ENCODE results near the gene PAQR4. TPM values are rescaled to one million over a fixed set of nuclear protein-coding genes. Genes with fewer than 3 reads are reported as not detected.

Gene PAQR4
- total and polyA plus RNA-seq, 5 experiments from 2014 or later = 0.27 to 0.79 (median 0.44) TPM; not detected in 1

GRCh38 chr16:3022684-3023414, 53.7 kb downstream of the PAQR4 start:
- no peak for DNase-seq
- Mint-ChIP-seq H3K27me3 (no peaks in the 10 kb centered on the region), H3K36me3 (peaks cover 0 to 18% (median 0%) of the 10 kb centered on the region in 3 donors), H3K4me3 (peak overlapping the region; percentile 76 to 97 (median 92)), H3K27ac (peak overlapping the region; percentile 19 to 99 (median 94)), H3K4me1 (peaks cover 23 to 66% (median 59%) of the 10 kb centered on the region in 4 donors), H3K9me3 (no peaks in the 10 kb centered on the region)
- no peak for ATAC-seq
- POLR2A ChIA-PET = interaction anchor here (0.9 to 15.2 kb wide), 6 partner anchors 9 to 245 kb away, joined by 3 to 170 read pairs (median 4); partner anchors contain the start of gene CLDN9

Other genes starting within 250 kb of the PAQR4 start
- gene PRSS27, start 249.1 kb upstream of the PAQR4 start, total RNA-seq = 1 to 10 TPM in 1 of 2 experiments, under 1 TPM in 1; 0.81 to 1.2 TPM
- under 1 TPM in 1 of 3 donors, not detected in 2; 0.06 TPM for gene PRSS27, start 249.1 kb upstream of the PAQR4 start, polyA plus RNA-seq
- 100 to 1,000 TPM; 927 to 965 TPM for gene SRRM2, start 216.7 kb upstream of the PAQR4 start, total RNA-seq
- 100 to 1,000 TPM in 1 of 3 donors, 10 to 100 TPM in 2; 25.5 to 110 (median 62.4) TPM for gene SRRM2, start 216.7 kb upstream of the PAQR4 start, polyA plus RNA-seq
- 100 to 1,000 TPM; 121 to 137 TPM for gene ELOB, start 192.1 kb upstream of the PAQR4 start, total RNA-seq
- 100 to 1,000 TPM; 230 to 301 (median 288) TPM for gene ELOB, start 192.1 kb upstream of the PAQR4 start, polyA plus RNA-seq
- not detected for gene PRSS33, start 181.8 kb upstream of the PAQR4 start, total RNA-seq
- gene PRSS33, start 181.8 kb upstream of the PAQR4 start, polyA plus RNA-seq = under 1 TPM in 1 of 3 donors, not detected in 2; 0.99 TPM
- gene PRSS41, start 170.9 kb upstream of the PAQR4 start, total RNA-seq = not detected
- not detected for gene PRSS41, start 170.9 kb upstream of the PAQR4 start, polyA plus RNA-seq
- 1 to 10 TPM; 2.0 to 2.9 TPM for gene PRSS21, start 152.1 kb upstream of the PAQR4 start, total RNA-seq
- 10 to 100 TPM in 1 of 3 donors, 1 to 10 TPM in 2; 1.5 to 14.7 (median 3.2) TPM for gene PRSS21, start 152.1 kb upstream of the PAQR4 start, polyA plus RNA-seq
- gene ZG16B, start 139.0 kb upstream of the PAQR4 start, total RNA-seq = not detected
- not detected for gene ZG16B, start 139.0 kb upstream of the PAQR4 start, polyA plus RNA-seq
- not detected for gene PRSS22, start 111.2 kb upstream of the PAQR4 start, total RNA-seq
- not detected for gene PRSS22, start 111.2 kb upstream of the PAQR4 start, polyA plus RNA-seq
- 10 to 100 TPM; 22.2 to 26.0 TPM for gene FLYWCH2, start 86.1 kb upstream of the PAQR4 start, total RNA-seq
- 10 to 100 TPM; 18.0 to 28.8 (median 26.5) TPM for gene FLYWCH2, start 86.1 kb upstream of the PAQR4 start, polyA plus RNA-seq
- gene FLYWCH1, start 57.4 kb upstream of the PAQR4 start, total RNA-seq = 100 to 1,000 TPM; 109 to 113 TPM
- 10 to 100 TPM in 2 of 3 donors, 1 to 10 TPM in 1; 5.9 to 18.4 (median 13.5) TPM for gene FLYWCH1, start 57.4 kb upstream of the PAQR4 start, polyA plus RNA-seq
- gene KREMEN2, start 5.1 kb upstream of the PAQR4 start, total RNA-seq = not detected
- not detected for gene KREMEN2, start 5.1 kb upstream of the PAQR4 start, polyA plus RNA-seq
- not detected for gene PKMYT1, start 11.1 kb downstream of the PAQR4 start, total RNA-seq
- gene PKMYT1, start 11.1 kb downstream of the PAQR4 start, polyA plus RNA-seq = under 1 TPM in 1 of 3 donors, not detected in 2; 0.37 TPM
- not detected for gene CLDN9, start 43.6 kb downstream of the PAQR4 start, total RNA-seq
- not detected for gene CLDN9, start 43.6 kb downstream of the PAQR4 start, polyA plus RNA-seq
- gene CLDN6, start 48.8 kb downstream of the PAQR4 start, total RNA-seq = not detected
- gene CLDN6, start 48.8 kb downstream of the PAQR4 start, polyA plus RNA-seq = not detected
- under 1 TPM in 1 of 2 experiments, not detected in 1; 0.57 TPM for gene TNFRSF12A, start 51.0 kb downstream of the PAQR4 start, total RNA-seq
- gene TNFRSF12A, start 51.0 kb downstream of the PAQR4 start, polyA plus RNA-seq = under 1 TPM in 1 of 3 donors, not detected in 2; 0.33 TPM
- 10 to 100 TPM; 14.0 to 15.1 TPM for gene HCFC1R1, start 54.6 kb downstream of the PAQR4 start, total RNA-seq
- 10 to 100 TPM; 13.1 to 16.5 (median 16.5) TPM for gene HCFC1R1, start 54.6 kb downstream of the PAQR4 start, polyA plus RNA-seq
- gene THOC6, start 54.7 kb downstream of the PAQR4 start, total RNA-seq = 10 to 100 TPM; 24.2 to 24.9 TPM
- 10 to 100 TPM; 45.2 to 59.0 (median 58.8) TPM for gene THOC6, start 54.7 kb downstream of the PAQR4 start, polyA plus RNA-seq
- gene BICDL2, start 67.6 kb downstream of the PAQR4 start, total RNA-seq = not detected
- gene BICDL2, start 67.6 kb downstream of the PAQR4 start, polyA plus RNA-seq = not detected
- gene MMP25, start 77.2 kb downstream of the PAQR4 start, total RNA-seq = under 1 TPM; 0.38 to 0.60 TPM
- under 1 TPM; 0.36 to 0.94 (median 0.60) TPM for gene MMP25, start 77.2 kb downstream of the PAQR4 start, polyA plus RNA-seq
- 100 to 1,000 TPM; 363 to 375 TPM for gene IL32, start 96.3 kb downstream of the PAQR4 start, total RNA-seq
- gene IL32, start 96.3 kb downstream of the PAQR4 start, polyA plus RNA-seq = 1,000 to 10,000 TPM; 1,686 to 2,118 (median 1,952) TPM
- gene ZSCAN10, start 129.9 kb downstream of the PAQR4 start, total RNA-seq = under 1 TPM in 1 of 2 experiments, not detected in 1; 0.26 TPM
- not detected for gene ZSCAN10, start 129.9 kb downstream of the PAQR4 start, polyA plus RNA-seq
- gene ZNF205, start 143.2 kb downstream of the PAQR4 start, total RNA-seq = not detected
- gene ZNF205, start 143.2 kb downstream of the PAQR4 start, polyA plus RNA-seq = not detected
- gene ZNF213, start 165.7 kb downstream of the PAQR4 start, total RNA-seq = 1 to 10 TPM; 8.9 to 9.2 TPM
- gene ZNF213, start 165.7 kb downstream of the PAQR4 start, polyA plus RNA-seq = 1 to 10 TPM in 1 of 3 donors, under 1 TPM in 2; 0.27 to 2.5 (median 0.90) TPM
- gene OR1F1, start 218.9 kb downstream of the PAQR4 start, total RNA-seq = not detected
- gene OR1F1, start 218.9 kb downstream of the PAQR4 start, polyA plus RNA-seq = not detected

Data from naive thymus-derived CD8-positive, alpha-beta T cell (primary cell).